ENCODE results near the gene BUB1B. TPM values are rescaled to one million over a fixed set of nuclear protein-coding genes. Genes with fewer than 3 reads are reported as not detected.

BUB1B gene
- total RNA-seq, 1 experiment from 2014 or later = 49.3 TPM

DNA sequence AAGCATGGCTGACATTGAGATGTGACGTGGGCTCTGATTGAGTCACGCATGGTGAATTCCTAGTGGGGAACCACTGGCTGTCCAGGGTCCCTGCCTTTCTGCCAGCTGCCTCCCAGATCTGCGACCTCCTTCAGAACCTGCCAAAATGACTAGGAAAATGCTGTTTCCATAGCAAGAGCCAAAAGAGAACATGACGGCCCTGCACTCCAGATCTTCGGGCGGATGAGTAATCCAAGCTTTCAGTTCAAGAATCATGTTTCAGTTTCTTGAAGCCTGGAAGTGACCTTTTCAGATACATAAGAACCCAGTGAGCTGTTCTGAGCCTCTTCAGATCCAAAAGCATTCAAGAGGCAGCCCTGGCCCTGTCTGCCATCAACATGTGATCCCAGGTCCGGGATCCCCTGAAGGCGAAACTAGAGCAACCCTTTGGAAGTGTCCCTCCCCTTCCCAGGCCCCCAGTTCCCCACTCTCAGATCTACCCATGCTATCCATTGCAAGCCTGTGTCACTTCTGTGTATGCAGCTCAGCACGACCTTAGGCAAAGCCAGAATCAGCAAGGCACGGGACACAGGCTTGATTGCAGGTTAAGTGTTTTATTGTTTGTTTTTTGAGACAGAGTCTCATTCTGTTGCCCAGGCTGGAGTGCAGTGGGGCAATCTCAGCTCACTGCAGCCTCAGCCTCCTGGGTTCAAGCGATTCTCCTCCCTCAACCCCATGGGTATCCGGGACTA lies 102.3 kb downstream of the BUB1B start:
- in situ Hi-C loops (cut with HindIII; ENCODE audit: low pct_unique_long_range_greater_than_20kb, low sequenced_read_pairs) = no loop called here
- DNase-seq (ENCODE audit: low read depth) = no peak

GRCh38 chr15:40264321-40265153 lies 103.7 kb downstream of the BUB1B start:
- in situ Hi-C loops (cut with HindIII; ENCODE audit: low pct_unique_long_range_greater_than_20kb, low sequenced_read_pairs) = no loop called here
- DNase-seq (ENCODE audit: low read depth) = no peak

DNA sequence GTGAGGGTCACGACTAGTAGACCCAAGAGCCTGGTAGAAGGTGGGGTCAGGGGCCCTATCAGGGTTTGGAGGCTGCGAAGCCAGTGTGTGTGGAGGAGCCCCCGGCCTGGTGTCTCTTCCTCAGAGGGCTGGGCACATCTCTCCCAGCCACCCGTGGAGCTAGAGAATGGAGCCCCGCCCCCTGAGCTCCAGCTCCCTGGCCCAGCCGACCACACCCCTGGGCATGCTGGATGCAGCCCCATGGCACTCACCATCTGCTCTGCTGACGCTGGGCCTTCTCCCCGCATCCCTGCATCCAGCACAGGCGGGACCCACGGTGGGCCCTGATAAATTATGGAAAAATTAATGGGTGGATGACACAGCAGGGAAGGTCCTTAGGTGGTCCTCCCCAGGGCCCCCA lies 104.5 kb downstream of the BUB1B start:
- in situ Hi-C loops (cut with HindIII; ENCODE audit: low pct_unique_long_range_greater_than_20kb, low sequenced_read_pairs) = no loop called here
- DNase-seq (ENCODE audit: low read depth) = no peak

- no peak for DNase-seq (ENCODE audit: low read depth)
- in situ Hi-C loops (cut with HindIII; ENCODE audit: low pct_unique_long_range_greater_than_20kb, low sequenced_read_pairs) = no loop called here
These were observed 105.0 kb downstream of the BUB1B start for GRCh38 chr15:40265875-40266274.

- in situ Hi-C loops (cut with HindIII; ENCODE audit: low pct_unique_long_range_greater_than_20kb, low sequenced_read_pairs) = no loop called here
- DNase-seq (ENCODE audit: low read depth) = peak; percentile 92
These were observed 106.0 kb downstream of the BUB1B start for GRCh38 chr15:40266828-40267304.

DNA sequence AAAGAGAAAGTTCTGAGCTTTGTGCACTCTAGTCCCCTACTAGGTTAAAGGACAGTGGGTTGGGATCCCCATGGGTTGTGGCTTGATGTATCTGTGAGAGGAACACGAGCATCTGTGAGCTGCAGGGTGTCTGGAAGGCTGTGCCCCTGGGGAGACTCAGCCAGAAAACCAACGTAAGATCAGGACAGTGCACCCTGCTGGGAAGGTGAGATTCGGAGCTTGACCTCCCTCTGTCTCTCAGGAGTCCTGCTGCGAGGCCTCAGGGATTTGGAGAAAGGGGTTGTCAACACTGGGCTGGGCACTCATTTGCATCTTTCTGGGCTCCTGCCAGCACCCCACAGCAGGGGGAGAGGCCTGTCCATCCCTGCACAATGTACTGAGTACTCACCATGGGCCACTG lies 106.8 kb downstream of the BUB1B start:
- no peak for DNase-seq (ENCODE audit: low read depth)
- in situ Hi-C loops (cut with HindIII; ENCODE audit: low pct_unique_long_range_greater_than_20kb, low sequenced_read_pairs) = no loop called here

GRCh38 chr15:40269604-40270003 lies 108.7 kb downstream of the BUB1B start:
- in situ Hi-C loops (cut with HindIII; ENCODE audit: low pct_unique_long_range_greater_than_20kb, low sequenced_read_pairs) = no loop called here
- DNase-seq (ENCODE audit: low read depth) = no peak

DNA sequence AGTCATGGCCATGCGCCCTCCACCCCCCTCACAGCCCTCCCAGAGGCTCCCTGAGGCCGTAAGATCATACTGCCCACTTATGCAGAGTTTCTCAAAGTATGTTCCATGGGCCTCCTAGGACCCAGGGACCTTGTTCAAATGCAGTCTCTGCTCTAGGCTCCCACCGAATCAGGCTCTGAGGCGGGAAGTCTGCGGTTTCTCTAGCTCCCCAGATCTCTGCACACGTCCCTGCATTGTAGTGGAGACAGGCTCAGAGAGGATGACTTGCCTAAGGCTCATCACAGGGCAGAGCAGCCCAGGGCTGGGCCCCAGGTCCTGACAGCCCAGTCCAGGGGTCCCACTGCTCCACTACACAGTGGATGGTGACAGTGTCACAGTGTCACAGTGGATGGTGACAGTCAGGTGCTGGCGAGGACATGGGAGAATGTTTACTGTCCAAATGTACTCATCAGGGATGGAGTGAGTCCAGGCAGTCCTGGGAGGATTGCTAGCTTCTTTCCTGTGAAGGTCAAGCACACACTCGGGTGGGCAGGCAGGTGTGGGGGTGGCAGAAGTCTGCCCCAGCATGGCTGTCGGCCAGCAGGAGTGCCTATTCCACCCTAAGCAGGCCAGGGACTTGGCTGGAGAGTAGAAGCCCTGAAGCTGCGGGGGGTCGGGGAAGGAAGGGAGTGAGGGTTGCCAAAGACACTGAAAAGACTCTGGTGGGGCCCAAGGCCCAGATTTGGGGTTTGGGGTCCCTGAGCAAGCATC lies 109.6 kb downstream of the BUB1B start:
- in situ Hi-C loops (cut with HindIII; ENCODE audit: low pct_unique_long_range_greater_than_20kb, low sequenced_read_pairs) = no loop called here
- no peak for DNase-seq (ENCODE audit: low read depth)

Other genes with a start within 250 kb of the BUB1B start
- gene GPR176, start 240.8 kb upstream of the BUB1B start, total RNA-seq (2014; rRNA removed; shearing (Covaris generic); ENCODE audit: low replicate concordance) = 8.1 and 9.6 TPM in 2 replicates
- 33.6 and 52.4 TPM in 2 replicates for gene EIF2AK4, start 227.0 kb upstream of the BUB1B start, total RNA-seq (2014; rRNA removed; shearing (Covaris generic); ENCODE audit: low replicate concordance)
- 175 and 229 TPM in 2 replicates for gene SRP14, start 121.9 kb upstream of the BUB1B start, total RNA-seq (2014; rRNA removed; shearing (Covaris generic); ENCODE audit: low replicate concordance)
- 0.23 and 1.8 TPM in 2 replicates for gene BMF, start 52.2 kb upstream of the BUB1B start, total RNA-seq (2014; rRNA removed; shearing (Covaris generic); ENCODE audit: low replicate concordance)
- gene PAK6, start 78.0 kb downstream of the BUB1B start, total RNA-seq (2014; rRNA removed; shearing (Covaris generic); ENCODE audit: low replicate concordance) = not detected in 2 replicates
- not detected in 2 replicates for gene ANKRD63, start 122.0 kb downstream of the BUB1B start, total RNA-seq (2014; rRNA removed; shearing (Covaris generic); ENCODE audit: low replicate concordance)
- not detected in 2 replicates for gene PLCB2, start 146.9 kb downstream of the BUB1B start, total RNA-seq (2014; rRNA removed; shearing (Covaris generic); ENCODE audit: low replicate concordance)
- gene INAFM2, start 162.6 kb downstream of the BUB1B start, total RNA-seq (2014; rRNA removed; shearing (Covaris generic); ENCODE audit: low replicate concordance) = 2.6 and 4.6 TPM in 2 replicates
- gene CCDC9B, start 179.9 kb downstream of the BUB1B start, total RNA-seq (2014; rRNA removed; shearing (Covaris generic); ENCODE audit: low replicate concordance) = 10.1 and 35.3 TPM in 2 replicates
- gene PHGR1, start 190.0 kb downstream of the BUB1B start, total RNA-seq (2014; rRNA removed; shearing (Covaris generic); ENCODE audit: low replicate concordance) = not detected in 2 replicates
- under 0.01 TPM in 1 of 2 replicates, not detected in the other for gene DISP2, start 197.2 kb downstream of the BUB1B start, total RNA-seq (2014; rRNA removed; shearing (Covaris generic); ENCODE audit: low replicate concordance)
- gene KNSTRN, start 221.7 kb downstream of the BUB1B start, total RNA-seq (2014; rRNA removed; shearing (Covaris generic); ENCODE audit: low replicate concordance) = 54.8 and 65.1 TPM in 2 replicates
- 50.4 and 79.9 TPM in 2 replicates for gene IVD, start 244.7 kb downstream of the BUB1B start, total RNA-seq (2014; rRNA removed; shearing (Covaris generic); ENCODE audit: low replicate concordance)

Measured in Caki2 (cell line).